ENCODE data around the gene UMODL1.
"Not testable (repeated sequence)": the region's sequence is repeated elsewhere in the genome, so short reads cannot be mapped to it uniquely, and the experiment has no call there.

Gene UMODL1

GRCh38 chr21:42112857-42113256 is 41.7 kb downstream of the UMODL1 start:
- no peaks in the 10 kb centered on the region for H3K9me3 ChIP-seq (ENCODE audit: control insufficient read depth, insufficient read depth, low read length)
- no peak for DNase-seq (ENCODE audit: low read depth, low spot score)
- no peaks in the 10 kb centered on the region for H3K27me3 ChIP-seq (ENCODE audit: control insufficient read depth, insufficient read depth, low read length)
- H3K4me3 ChIP-seq (ENCODE audit: low read length): no peak overlapping the region
- no peak overlapping the region for H3K27ac ChIP-seq (ENCODE audit: low read length)
- no peaks in the 10 kb centered on the region; the same call in 1 of the 2 replicates for H3K4me1 ChIP-seq (ENCODE audit: control insufficient read depth, insufficient read depth, low read length)
- H3K36me3 ChIP-seq (ENCODE audit: control insufficient read depth, insufficient read depth, low read length): no peaks in the 10 kb centered on the region
- no CpG with 5 or more reads among the region's 4 CpGs for WGBS (ENCODE audit: insufficient coverage, insufficient read length)

DNA sequence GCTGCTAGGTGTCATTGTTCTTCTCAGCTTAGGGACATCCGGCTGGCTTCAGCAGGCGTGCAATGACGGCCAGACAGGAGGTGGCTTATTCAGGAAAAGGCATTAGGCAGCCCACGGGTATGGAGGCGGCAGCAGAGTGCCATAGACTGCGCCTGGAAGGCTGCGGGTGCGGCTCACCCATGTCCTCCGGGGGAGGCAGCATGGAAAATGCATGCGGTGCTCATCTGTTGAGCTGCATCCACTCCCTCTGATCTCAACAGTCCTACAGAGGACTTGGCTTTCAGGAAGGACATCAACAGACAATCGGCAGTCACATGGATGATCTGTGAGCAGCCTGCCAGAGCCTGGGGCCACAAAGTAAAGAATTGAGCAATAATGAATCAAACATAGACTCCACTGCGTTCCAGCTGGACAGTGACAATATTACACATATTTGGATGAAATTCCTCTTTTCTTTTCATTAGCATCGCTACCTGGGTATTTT is 42.9 kb downstream of the UMODL1 start:
- Histone ChIP-seq H3K27ac (ENCODE audit: low read length) (no peak overlapping the region), H3K4me1 (ENCODE audit: control insufficient read depth, insufficient read depth, low read length) (no peaks in the 10 kb centered on the region; the same call in 1 of the 2 replicates), H3K27me3 (ENCODE audit: control insufficient read depth, insufficient read depth, low read length) (no peaks in the 10 kb centered on the region), H3K4me3 (ENCODE audit: low read length) (no peak overlapping the region), H3K36me3 (ENCODE audit: control insufficient read depth, insufficient read depth, low read length) (no peaks in the 10 kb centered on the region), H3K9me3 (ENCODE audit: control insufficient read depth, insufficient read depth, low read length) (no peaks in the 10 kb centered on the region)
- no peak for DNase-seq (ENCODE audit: low read depth, low spot score)
- no CpG with 5 or more reads among the region's 13 CpGs for WGBS (ENCODE audit: insufficient coverage, insufficient read length)

GRCh38 chr21:42114646-42115045 is 43.5 kb downstream of the UMODL1 start:
- no peak for DNase-seq (ENCODE audit: low read depth, low spot score)
- Histone ChIP-seq H3K27me3 (ENCODE audit: control insufficient read depth, insufficient read depth, low read length) (no peaks in the 10 kb centered on the region), H3K27ac (ENCODE audit: low read length) (no peak overlapping the region), H3K4me3 (ENCODE audit: low read length) (no peak overlapping the region), H3K4me1 (ENCODE audit: control insufficient read depth, insufficient read depth, low read length) (no peaks in the 10 kb centered on the region; the same call in 1 of the 2 replicates), H3K36me3 (ENCODE audit: control insufficient read depth, insufficient read depth, low read length) (no peaks in the 10 kb centered on the region), H3K9me3 (ENCODE audit: control insufficient read depth, insufficient read depth, low read length) (no peaks in the 10 kb centered on the region)
- no CpG with 5 or more reads among the region's 7 CpGs for WGBS (ENCODE audit: insufficient coverage, insufficient read length)

DNA sequence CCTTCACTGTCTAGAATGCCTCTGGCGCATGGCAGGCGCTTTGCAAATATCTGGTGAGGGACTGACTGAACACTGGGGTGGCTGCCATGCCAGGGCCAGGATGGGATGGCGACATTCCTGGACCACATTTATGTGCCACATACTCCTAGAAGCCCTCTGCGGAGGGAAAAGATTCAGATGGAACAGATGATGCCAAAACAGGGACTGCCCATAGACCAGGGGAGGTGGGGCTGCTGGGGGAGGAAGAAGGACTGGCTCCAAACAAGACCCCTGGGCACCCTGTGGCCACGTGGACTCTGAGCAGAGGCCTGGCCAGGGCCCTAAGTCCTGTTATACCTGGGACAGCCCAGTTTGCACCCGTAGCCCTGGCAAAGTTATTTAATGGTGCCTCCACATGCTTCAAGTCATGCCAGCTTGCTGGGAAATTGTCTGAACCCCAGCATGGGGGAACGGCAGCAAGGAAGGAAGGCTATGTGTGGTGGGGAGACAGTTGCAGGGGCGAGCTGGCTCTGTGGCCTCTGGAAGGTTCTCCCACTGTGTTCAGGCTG is 44.1 kb downstream of the UMODL1 start:
- no peak overlapping the region for H3K27ac ChIP-seq (ENCODE audit: low read length)
- no peaks in the 10 kb centered on the region for H3K9me3 ChIP-seq (ENCODE audit: control insufficient read depth, insufficient read depth, low read length)
- WGBS (ENCODE audit: insufficient coverage, insufficient read length): no CpG with 5 or more reads among the region's 8 CpGs

GRCh38 chr21:42116551-42116950 is 45.4 kb downstream of the UMODL1 start:
- not testable (repeated sequence) for DNase-seq (ENCODE audit: low read depth, low spot score); H3K4me3 ChIP-seq (ENCODE audit: low read length); H3K27ac ChIP-seq (ENCODE audit: low read length); H3K27me3 ChIP-seq (ENCODE audit: control insufficient read depth, insufficient read depth, low read length); H3K4me1 ChIP-seq (ENCODE audit: control insufficient read depth, insufficient read depth, low read length); H3K36me3 ChIP-seq (ENCODE audit: control insufficient read depth, insufficient read depth, low read length); H3K9me3 ChIP-seq (ENCODE audit: control insufficient read depth, insufficient read depth, low read length)
- no CpG with 5 or more reads among the region's 6 CpGs for WGBS (ENCODE audit: insufficient coverage, insufficient read length)

More for the DNA sequence above, 44.1 kb downstream of the UMODL1 start:
- no peak for DNase-seq (ENCODE audit: low read depth, low spot score)
- Histone ChIP-seq H3K4me3 (ENCODE audit: low read length) (no peak overlapping the region), H3K36me3 (ENCODE audit: control insufficient read depth, insufficient read depth, low read length) (no peaks in the 10 kb centered on the region), H3K4me1 (ENCODE audit: control insufficient read depth, insufficient read depth, low read length) (no peaks in the 10 kb centered on the region; the same call in 1 of the 2 replicates), H3K27me3 (ENCODE audit: control insufficient read depth, insufficient read depth, low read length) (no peaks in the 10 kb centered on the region)

GRCh38 chr21:42117229-42117966 is 46.3 kb downstream of the UMODL1 start:
- peak; percentile 43 for DNase-seq (ENCODE audit: low read depth, low spot score)
- H3K4me3 ChIP-seq (ENCODE audit: low read length): no peak overlapping the region
- H3K36me3 ChIP-seq (ENCODE audit: control insufficient read depth, insufficient read depth, low read length): no peaks in the 10 kb centered on the region
- WGBS (ENCODE audit: insufficient coverage, insufficient read length): no CpG with 5 or more reads among the region's 15 CpGs
- no peaks in the 10 kb centered on the region for H3K27me3 ChIP-seq (ENCODE audit: control insufficient read depth, insufficient read depth, low read length)
- H3K27ac ChIP-seq (ENCODE audit: low read length): no peak overlapping the region
- H3K4me1 ChIP-seq (ENCODE audit: control insufficient read depth, insufficient read depth, low read length): peaks cover under 1% of the 10 kb centered on the region; the same call in 1 of the 2 replicates
- H3K9me3 ChIP-seq (ENCODE audit: control insufficient read depth, insufficient read depth, low read length): no peaks in the 10 kb centered on the region

DNA sequence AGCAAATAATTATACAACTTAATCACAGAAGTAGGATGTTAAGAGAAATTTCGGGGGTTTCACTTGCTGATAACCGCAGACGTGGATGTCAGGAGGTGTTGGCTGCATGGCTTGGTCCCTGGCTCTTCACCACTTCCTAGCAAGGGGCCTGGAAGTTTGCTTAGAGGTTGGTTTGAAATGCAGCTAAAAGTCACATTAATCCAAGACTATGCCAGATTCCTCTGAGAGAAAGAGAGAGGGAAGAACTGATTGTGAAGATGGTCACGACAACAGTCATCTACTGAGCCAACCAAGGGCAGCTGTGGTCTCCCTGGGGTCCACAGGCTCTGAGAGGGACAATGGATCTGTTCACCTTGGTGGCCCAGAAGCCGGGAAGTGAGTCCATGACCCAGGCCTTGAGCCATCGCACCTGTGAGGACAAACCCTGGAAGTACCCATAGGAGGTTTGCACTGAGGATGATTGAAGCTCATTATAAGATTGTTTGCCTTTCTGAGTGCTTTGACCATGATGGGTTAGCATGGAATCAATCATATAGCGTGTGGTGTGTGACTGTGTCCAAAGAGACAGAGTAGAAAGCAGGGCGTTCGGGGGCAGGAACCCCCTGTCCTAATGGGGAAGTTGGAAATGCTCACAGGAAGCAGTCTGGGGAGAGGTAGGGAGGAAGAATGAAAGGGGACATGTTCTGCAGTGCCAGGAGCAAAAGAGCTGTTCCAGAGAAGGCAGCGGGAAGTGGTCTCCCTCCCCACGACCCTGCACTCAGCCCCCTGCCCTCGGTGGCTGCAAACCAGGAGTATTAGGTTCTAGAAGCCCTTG is 47.1 kb downstream of the UMODL1 start:
- Histone ChIP-seq H3K36me3 (ENCODE audit: control insufficient read depth, insufficient read depth, low read length) (no peaks in the 10 kb centered on the region), H3K4me3 (ENCODE audit: low read length) (no peak overlapping the region), H3K27me3 (ENCODE audit: control insufficient read depth, insufficient read depth, low read length) (no peaks in the 10 kb centered on the region), H3K27ac (ENCODE audit: low read length) (no peak overlapping the region), H3K4me1 (ENCODE audit: control insufficient read depth, insufficient read depth, low read length) (peaks cover 2% of the 10 kb centered on the region; the same call in 1 of the 2 replicates), H3K9me3 (ENCODE audit: control insufficient read depth, insufficient read depth, low read length) (no peaks in the 10 kb centered on the region)
- DNase-seq (ENCODE audit: low read depth, low spot score): no peak
- no CpG with 5 or more reads among the region's 12 CpGs for WGBS (ENCODE audit: insufficient coverage, insufficient read length)

DNA sequence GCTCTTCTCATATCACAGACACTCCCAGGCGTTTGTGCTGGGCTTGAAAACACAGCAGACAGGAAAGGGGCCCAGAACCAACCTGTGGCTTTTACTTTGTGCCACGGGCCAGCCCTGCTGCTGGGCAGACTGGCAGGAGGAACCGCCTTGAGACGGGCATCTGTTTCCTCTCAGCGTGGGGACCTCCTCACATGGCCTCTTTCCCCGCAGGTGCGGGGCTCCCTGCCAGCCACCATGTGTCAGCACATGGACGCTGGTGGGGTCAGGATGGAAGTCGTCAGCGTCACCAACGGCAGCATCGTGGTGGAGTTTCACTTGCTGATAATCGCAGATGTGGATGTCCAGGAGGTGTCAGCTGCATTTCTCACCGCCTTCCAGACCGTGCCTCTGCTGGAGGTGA is 47.8 kb downstream of the UMODL1 start:
- DNase-seq (ENCODE audit: low read depth, low spot score): no peak
- Histone ChIP-seq H3K4me1 (ENCODE audit: control insufficient read depth, insufficient read depth, low read length) (peaks cover 2% of the 10 kb centered on the region; the same call in 1 of the 2 replicates), H3K27ac (ENCODE audit: low read length) (no peak overlapping the region), H3K27me3 (ENCODE audit: control insufficient read depth, insufficient read depth, low read length) (no peaks in the 10 kb centered on the region), H3K9me3 (ENCODE audit: control insufficient read depth, insufficient read depth, low read length) (no peaks in the 10 kb centered on the region), H3K36me3 (ENCODE audit: control insufficient read depth, insufficient read depth, low read length) (no peaks in the 10 kb centered on the region), H3K4me3 (ENCODE audit: low read length) (no peak overlapping the region)
- WGBS (ENCODE audit: insufficient coverage, insufficient read length): no CpG with 5 or more reads among the region's 15 CpGs

- Histone ChIP-seq H3K27me3 (ENCODE audit: control insufficient read depth, insufficient read depth, low read length) (no peaks in the 10 kb centered on the region), H3K36me3 (ENCODE audit: control insufficient read depth, insufficient read depth, low read length) (no peaks in the 10 kb centered on the region), H3K4me1 (ENCODE audit: control insufficient read depth, insufficient read depth, low read length) (peaks cover 2% of the 10 kb centered on the region; the same call in 1 of the 2 replicates), H3K9me3 (ENCODE audit: control insufficient read depth, insufficient read depth, low read length) (no peaks in the 10 kb centered on the region), H3K27ac (ENCODE audit: low read length) (no peak overlapping the region), H3K4me3 (ENCODE audit: low read length) (no peak overlapping the region)
- no peak for DNase-seq (ENCODE audit: low read depth, low spot score)
- WGBS (ENCODE audit: insufficient coverage, insufficient read length): no CpG with 5 or more reads among the region's 11 CpGs
These were observed 49.2 kb downstream of the UMODL1 start for GRCh38 chr21:42120101-42120902.
